ENCODE results near the gene MZF1.

The MZF1 gene

DNA sequence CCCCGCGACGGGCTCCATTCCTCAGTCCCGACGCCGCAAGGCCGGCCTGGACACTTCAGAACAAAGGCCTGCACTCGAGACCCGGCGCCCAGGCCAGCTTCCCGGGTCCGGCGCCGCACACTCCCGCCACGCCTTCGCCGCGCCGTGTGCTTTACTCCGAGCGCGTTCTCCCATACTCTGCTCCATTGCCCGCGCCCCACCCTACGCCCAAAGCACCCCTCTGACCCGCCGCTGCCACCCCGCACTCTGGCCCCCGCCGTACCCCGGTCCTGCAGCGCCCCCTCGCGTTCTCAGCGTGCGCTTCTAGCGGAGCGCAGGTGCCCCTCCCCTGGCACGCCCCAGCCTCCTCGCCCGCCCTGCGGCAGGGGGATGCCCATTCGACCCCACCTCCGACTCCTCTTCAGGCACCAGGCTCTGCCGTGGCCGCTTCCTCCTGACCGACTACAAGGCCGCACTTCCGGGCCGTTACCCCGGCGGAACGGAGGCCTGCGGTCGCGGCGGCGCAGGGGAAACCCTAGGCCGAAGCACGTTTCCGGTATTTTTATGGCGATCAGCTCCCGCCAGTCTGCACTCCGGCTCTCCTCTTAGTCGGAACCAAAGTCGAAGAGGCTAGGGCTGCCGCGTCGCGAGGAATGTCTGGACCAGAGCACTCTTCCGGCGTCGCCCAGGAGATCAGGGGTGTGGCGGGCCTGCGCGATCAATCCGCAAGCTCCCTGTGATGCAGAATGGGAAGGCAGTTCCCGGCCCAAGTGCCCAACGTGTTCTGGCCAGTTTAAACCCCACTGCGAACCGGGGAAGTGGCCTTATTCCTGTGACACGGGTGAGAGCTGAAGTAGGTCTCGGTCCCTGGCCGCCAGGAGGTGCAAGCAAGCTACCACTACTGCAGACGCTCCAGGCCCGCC lies 53.5 kb downstream of the MZF1 start, which contains the start of gene ZBTB45 (continued):
- TF ChIP-seq ZNF324 (tag by site-specific recombination; IDR thresholded peaks at IDR 0.05) (peak; percentile 99), ZNF157 (tag by site-specific recombination; IDR thresholded peaks at IDR 0.05) (no peak), ZNF292 (tag by site-specific recombination; IDR thresholded peaks at IDR 0.05; ENCODE audit: borderline replicate concordance, low read depth) (no peak), ZFP41 (tag by site-specific recombination; IDR thresholded peaks at IDR 0.05; ENCODE audit: borderline replicate concordance) (no peak), ZNF677 (tag by site-specific recombination; IDR thresholded peaks at IDR 0.05) (no peak), GFI1B (tag by site-specific recombination; IDR thresholded peaks at IDR 0.05) (peak; percentile 9; the same call in 1 of the 2 replicates), BCL11A (tag by site-specific recombination; IDR thresholded peaks at IDR 0.05; ENCODE audit: low read depth) (peak; percentile 88), BCL11B (tag by site-specific recombination; IDR thresholded peaks at IDR 0.05; ENCODE audit: low read depth) (peak; percentile 99), RBAK (tag by site-specific recombination; IDR thresholded peaks at IDR 0.05) (peak; percentile 17; the same call in 1 of the 2 replicates), ZNF248 (tag by site-specific recombination; IDR thresholded peaks at IDR 0.05) (no peak), ZNF48 (tag by site-specific recombination; IDR thresholded peaks at IDR 0.05) (no peak), GLI2 (tag by site-specific recombination; IDR thresholded peaks at IDR 0.05; ENCODE audit: borderline replicate concordance, low read depth) (no peak; the same call in 1 of the 2 replicates), ZNF658 (tag by site-specific recombination; IDR thresholded peaks at IDR 0.05) (no peak), KLF10 (tag by site-specific recombination; IDR thresholded peaks at IDR 0.05) (peak; percentile 94), ZBTB20 (tag by site-specific recombination; IDR thresholded peaks at IDR 0.05) (peak; percentile 80), ZNF561 (tag by site-specific recombination; IDR thresholded peaks at IDR 0.05; ENCODE audit: borderline replicate concordance) (peak; percentile 97), ZSCAN23 (tag by site-specific recombination; IDR thresholded peaks at IDR 0.05) (peak; percentile 72)
- TF ChIP-seq, protein P1, sequence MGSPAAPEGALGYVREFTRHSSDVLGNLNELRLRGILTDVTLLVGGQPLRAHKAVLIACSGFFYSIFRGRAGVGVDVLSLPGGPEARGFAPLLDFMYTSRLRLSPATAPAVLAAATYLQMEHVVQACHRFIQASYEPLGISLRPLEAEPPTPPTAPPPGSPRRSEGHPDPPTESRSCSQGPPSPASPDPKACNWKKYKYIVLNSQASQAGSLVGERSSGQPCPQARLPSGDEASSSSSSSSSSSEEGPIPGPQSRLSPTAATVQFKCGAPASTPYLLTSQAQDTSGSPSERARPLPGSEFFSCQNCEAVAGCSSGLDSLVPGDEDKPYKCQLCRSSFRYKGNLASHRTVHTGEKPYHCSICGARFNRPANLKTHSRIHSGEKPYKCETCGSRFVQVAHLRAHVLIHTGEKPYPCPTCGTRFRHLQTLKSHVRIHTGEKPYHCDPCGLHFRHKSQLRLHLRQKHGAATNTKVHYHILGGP (tag by site-specific recombination; IDR thresholded peaks at IDR 0.05) = no peak
- TF ChIP-seq, protein P2, sequence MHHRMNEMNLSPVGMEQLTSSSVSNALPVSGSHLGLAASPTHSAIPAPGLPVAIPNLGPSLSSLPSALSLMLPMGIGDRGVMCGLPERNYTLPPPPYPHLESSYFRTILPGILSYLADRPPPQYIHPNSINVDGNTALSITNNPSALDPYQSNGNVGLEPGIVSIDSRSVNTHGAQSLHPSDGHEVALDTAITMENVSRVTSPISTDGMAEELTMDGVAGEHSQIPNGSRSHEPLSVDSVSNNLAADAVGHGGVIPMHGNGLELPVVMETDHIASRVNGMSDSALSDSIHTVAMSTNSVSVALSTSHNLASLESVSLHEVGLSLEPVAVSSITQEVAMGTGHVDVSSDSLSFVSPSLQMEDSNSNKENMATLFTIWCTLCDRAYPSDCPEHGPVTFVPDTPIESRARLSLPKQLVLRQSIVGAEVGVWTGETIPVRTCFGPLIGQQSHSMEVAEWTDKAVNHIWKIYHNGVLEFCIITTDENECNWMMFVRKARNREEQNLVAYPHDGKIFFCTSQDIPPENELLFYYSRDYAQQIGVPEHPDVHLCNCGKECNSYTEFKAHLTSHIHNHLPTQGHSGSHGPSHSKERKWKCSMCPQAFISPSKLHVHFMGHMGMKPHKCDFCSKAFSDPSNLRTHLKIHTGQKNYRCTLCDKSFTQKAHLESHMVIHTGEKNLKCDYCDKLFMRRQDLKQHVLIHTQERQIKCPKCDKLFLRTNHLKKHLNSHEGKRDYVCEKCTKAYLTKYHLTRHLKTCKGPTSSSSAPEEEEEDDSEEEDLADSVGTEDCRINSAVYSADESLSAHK (tag by site-specific recombination; IDR thresholded peaks at IDR 0.05) = peak; percentile 81
- TF ChIP-seq, protein P3, sequence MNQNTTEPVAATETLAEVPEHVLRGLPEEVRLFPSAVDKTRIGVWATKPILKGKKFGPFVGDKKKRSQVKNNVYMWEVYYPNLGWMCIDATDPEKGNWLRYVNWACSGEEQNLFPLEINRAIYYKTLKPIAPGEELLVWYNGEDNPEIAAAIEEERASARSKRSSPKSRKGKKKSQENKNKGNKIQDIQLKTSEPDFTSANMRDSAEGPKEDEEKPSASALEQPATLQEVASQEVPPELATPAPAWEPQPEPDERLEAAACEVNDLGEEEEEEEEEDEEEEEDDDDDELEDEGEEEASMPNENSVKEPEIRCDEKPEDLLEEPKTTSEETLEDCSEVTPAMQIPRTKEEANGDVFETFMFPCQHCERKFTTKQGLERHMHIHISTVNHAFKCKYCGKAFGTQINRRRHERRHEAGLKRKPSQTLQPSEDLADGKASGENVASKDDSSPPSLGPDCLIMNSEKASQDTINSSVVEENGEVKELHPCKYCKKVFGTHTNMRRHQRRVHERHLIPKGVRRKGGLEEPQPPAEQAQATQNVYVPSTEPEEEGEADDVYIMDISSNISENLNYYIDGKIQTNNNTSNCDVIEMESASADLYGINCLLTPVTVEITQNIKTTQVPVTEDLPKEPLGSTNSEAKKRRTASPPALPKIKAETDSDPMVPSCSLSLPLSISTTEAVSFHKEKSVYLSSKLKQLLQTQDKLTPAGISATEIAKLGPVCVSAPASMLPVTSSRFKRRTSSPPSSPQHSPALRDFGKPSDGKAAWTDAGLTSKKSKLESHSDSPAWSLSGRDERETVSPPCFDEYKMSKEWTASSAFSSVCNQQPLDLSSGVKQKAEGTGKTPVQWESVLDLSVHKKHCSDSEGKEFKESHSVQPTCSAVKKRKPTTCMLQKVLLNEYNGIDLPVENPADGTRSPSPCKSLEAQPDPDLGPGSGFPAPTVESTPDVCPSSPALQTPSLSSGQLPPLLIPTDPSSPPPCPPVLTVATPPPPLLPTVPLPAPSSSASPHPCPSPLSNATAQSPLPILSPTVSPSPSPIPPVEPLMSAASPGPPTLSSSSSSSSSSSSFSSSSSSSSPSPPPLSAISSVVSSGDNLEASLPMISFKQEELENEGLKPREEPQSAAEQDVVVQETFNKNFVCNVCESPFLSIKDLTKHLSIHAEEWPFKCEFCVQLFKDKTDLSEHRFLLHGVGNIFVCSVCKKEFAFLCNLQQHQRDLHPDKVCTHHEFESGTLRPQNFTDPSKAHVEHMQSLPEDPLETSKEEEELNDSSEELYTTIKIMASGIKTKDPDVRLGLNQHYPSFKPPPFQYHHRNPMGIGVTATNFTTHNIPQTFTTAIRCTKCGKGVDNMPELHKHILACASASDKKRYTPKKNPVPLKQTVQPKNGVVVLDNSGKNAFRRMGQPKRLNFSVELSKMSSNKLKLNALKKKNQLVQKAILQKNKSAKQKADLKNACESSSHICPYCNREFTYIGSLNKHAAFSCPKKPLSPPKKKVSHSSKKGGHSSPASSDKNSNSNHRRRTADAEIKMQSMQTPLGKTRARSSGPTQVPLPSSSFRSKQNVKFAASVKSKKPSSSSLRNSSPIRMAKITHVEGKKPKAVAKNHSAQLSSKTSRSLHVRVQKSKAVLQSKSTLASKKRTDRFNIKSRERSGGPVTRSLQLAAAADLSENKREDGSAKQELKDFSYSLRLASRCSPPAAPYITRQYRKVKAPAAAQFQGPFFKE (tag by site-specific recombination; IDR thresholded peaks at IDR 0.05; ENCODE audit: borderline replicate concordance) = 0 out of 2 replicates have a peak, but pooled peaks have one; percentile 79
- TF ChIP-seq, protein P4, sequence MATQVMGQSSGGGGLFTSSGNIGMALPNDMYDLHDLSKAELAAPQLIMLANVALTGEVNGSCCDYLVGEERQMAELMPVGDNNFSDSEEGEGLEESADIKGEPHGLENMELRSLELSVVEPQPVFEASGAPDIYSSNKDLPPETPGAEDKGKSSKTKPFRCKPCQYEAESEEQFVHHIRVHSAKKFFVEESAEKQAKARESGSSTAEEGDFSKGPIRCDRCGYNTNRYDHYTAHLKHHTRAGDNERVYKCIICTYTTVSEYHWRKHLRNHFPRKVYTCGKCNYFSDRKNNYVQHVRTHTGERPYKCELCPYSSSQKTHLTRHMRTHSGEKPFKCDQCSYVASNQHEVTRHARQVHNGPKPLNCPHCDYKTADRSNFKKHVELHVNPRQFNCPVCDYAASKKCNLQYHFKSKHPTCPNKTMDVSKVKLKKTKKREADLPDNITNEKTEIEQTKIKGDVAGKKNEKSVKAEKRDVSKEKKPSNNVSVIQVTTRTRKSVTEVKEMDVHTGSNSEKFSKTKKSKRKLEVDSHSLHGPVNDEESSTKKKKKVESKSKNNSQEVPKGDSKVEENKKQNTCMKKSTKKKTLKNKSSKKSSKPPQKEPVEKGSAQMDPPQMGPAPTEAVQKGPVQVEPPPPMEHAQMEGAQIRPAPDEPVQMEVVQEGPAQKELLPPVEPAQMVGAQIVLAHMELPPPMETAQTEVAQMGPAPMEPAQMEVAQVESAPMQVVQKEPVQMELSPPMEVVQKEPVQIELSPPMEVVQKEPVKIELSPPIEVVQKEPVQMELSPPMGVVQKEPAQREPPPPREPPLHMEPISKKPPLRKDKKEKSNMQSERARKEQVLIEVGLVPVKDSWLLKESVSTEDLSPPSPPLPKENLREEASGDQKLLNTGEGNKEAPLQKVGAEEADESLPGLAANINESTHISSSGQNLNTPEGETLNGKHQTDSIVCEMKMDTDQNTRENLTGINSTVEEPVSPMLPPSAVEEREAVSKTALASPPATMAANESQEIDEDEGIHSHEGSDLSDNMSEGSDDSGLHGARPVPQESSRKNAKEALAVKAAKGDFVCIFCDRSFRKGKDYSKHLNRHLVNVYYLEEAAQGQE (tag by site-specific recombination; IDR thresholded peaks at IDR 0.05) = no peak
- TF ChIP-seq, protein P5, sequence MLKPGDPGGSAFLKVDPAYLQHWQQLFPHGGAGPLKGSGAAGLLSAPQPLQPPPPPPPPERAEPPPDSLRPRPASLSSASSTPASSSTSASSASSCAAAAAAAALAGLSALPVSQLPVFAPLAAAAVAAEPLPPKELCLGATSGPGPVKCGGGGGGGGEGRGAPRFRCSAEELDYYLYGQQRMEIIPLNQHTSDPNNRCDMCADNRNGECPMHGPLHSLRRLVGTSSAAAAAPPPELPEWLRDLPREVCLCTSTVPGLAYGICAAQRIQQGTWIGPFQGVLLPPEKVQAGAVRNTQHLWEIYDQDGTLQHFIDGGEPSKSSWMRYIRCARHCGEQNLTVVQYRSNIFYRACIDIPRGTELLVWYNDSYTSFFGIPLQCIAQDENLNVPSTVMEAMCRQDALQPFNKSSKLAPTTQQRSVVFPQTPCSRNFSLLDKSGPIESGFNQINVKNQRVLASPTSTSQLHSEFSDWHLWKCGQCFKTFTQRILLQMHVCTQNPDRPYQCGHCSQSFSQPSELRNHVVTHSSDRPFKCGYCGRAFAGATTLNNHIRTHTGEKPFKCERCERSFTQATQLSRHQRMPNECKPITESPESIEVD (tag by site-specific recombination; IDR thresholded peaks at IDR 0.05) = no peak
